ENCODE results near the gene HTRA3. TPM values are rescaled to one million over a fixed set of nuclear protein-coding genes. Genes with fewer than 3 reads are reported as not detected.

Gene HTRA3
- total RNA-seq, 2 experiments from 2014 or later = not detected

GRCh38 chr4:8235224-8235623, 34.3 kb upstream of the HTRA3 start:
- Histone ChIP-seq H2AFZ (ENCODE audit: low read length) (no peak overlapping the region), H4K20me1 (ENCODE audit: insufficient read depth, low read length) (no peaks in the 10 kb centered on the region), H3K79me2 (ENCODE audit: insufficient read depth, low read depth, low read length) (no peaks in the 10 kb centered on the region), H3K27ac (ENCODE audit: low read depth, low read length, poor library complexity, severe bottlenecking) (no peak overlapping the region), H3K4me2 (ENCODE audit: low read length) (no peak overlapping the region), H3K36me3 (ENCODE audit: insufficient read depth, low read length) (no peaks in the 10 kb centered on the region), H3K9me3 (ENCODE audit: low read length) (no peaks in the 10 kb centered on the region), H3K4me3 (ENCODE audit: low read depth, low read length, poor library complexity, severe bottlenecking) (no peak overlapping the region), H3K4me1 (ENCODE audit: insufficient read depth, low read length, poor library complexity, severe bottlenecking) (peaks cover 10% of the 10 kb centered on the region), H3K9me2 (ENCODE audit: insufficient read depth, low read length) (no peaks in the 10 kb centered on the region)
- no TSS peak for BruUV-seq (replicated peaks)
- POLR2A ChIA-PET = interaction anchor here (0.6 kb wide), 1 partner anchor 14 kb away, joined by 3 read pairs; no protein-coding TSS in a partner anchor
- DNase-seq (ENCODE audit: low spot score) = peak; percentile 28
- no peak for TF ChIP-seq CTCF (conservative IDR thresholded peaks at IDR 0.05; ENCODE audit: low read length)
- TF ChIP-seq EZH2phosphoT487 (IDR thresholded peaks at IDR 0.05; ENCODE audit: borderline replicate concordance, low read depth, low read length) = no peak
- intact Hi-C loops (cut with micrococcal nuclease; ENCODE audit: unreplicated experiment) = no loop called here
- CTCF ChIA-PET (ENCODE audit: unreplicated experiment) = interaction anchor here (0.5 kb wide), 1 partner anchor 36 kb away, joined by 3 read pairs; the partner anchor contains the start of gene SH3TC1

DNA sequence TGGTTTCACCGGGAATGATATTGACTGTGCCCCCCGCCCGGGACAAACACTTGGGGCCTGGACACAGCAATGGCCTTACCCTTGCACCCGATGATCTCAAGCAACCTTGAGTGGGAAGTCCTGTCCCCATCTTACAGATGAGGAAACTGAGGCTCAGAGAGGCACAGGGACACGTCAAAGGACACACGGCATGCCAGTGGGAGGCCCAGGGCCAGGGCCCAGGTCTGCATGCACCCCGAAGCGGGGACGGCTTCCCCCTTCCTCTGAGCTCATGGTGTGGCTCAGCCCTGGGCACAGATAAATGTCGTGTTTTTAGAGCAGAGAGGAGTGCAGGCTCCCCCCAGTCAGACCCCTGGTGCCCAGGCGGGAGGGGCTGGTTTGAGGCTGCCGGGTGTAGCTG, 33.9 kb upstream of the HTRA3 start:
- intact Hi-C loops (cut with micrococcal nuclease; ENCODE audit: unreplicated experiment) = no loop called here
- Histone ChIP-seq H3K9me3 (ENCODE audit: low read length) (no peaks in the 10 kb centered on the region), H3K4me3 (ENCODE audit: low read depth, low read length, poor library complexity, severe bottlenecking) (no peak overlapping the region), H3K4me1 (ENCODE audit: insufficient read depth, low read length, poor library complexity, severe bottlenecking) (peaks cover 10% of the 10 kb centered on the region), H3K27ac (ENCODE audit: low read depth, low read length, poor library complexity, severe bottlenecking) (no peak overlapping the region), H3K4me2 (ENCODE audit: low read length) (no peak overlapping the region), H3K79me2 (ENCODE audit: insufficient read depth, low read depth, low read length) (no peaks in the 10 kb centered on the region), H3K36me3 (ENCODE audit: insufficient read depth, low read length) (no peaks in the 10 kb centered on the region), H4K20me1 (ENCODE audit: insufficient read depth, low read length) (no peaks in the 10 kb centered on the region), H2AFZ (ENCODE audit: low read length) (no peak overlapping the region), H3K9me2 (ENCODE audit: insufficient read depth, low read length) (no peaks in the 10 kb centered on the region)
- TF ChIP-seq CTCF (conservative IDR thresholded peaks at IDR 0.05; ENCODE audit: low read length) (no peak), EZH2phosphoT487 (IDR thresholded peaks at IDR 0.05; ENCODE audit: borderline replicate concordance, low read depth, low read length) (no peak)
- ChIA-PET CTCF (ENCODE audit: unreplicated experiment) (interaction anchor here (0.5 kb wide), 1 partner anchor 37 kb away, joined by 3 read pairs; the partner anchor contains the start of gene SH3TC1), POLR2A (no interaction called here)
- DNase-seq (ENCODE audit: low spot score) = no peak
- BruUV-seq (replicated peaks) = no TSS peak

DNA sequence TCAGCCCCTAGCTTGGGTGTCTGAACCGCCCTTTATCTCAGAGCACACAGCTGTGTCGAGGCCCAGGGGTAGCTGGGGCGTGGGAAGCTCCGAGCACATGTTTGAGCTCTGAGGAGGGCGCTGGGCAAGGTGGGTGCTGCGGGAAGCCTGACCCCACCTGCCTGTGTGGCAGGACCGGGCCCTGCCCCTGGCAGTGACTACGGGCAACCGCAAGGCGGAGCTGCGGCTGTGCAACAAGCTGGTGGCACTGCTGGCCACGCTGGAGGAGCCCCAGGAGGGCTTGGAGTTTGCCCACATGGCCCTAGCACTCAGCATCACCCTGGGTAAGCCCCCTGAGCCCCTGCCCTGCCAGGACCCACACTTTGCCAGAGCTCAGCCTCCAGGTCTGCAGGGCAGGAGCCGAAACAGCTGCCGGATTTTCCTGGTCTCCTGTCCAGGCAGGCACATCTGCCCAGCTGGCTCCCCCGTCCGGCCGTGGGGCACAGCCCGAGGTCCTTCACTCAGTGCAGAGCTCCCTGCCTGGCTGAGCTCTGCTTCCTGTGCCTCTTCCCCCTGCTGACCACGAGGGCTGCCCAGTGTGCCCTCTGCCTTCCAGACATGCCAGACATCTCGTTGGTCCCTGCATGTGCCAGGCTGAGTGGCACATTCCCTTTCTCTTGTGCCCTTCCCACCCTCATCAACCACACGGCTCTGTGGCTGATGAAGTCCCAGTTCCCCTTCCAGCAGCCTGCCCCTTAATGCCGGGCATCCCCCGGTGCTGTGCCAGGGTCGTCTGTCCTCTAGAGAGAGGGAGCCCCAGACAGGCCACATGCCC, 33.2 kb upstream of the HTRA3 start:
- intact Hi-C loops (cut with micrococcal nuclease; ENCODE audit: unreplicated experiment) = no loop called here
- TF ChIP-seq EZH2phosphoT487 (IDR thresholded peaks at IDR 0.05; ENCODE audit: borderline replicate concordance, low read depth, low read length) (no peak), CTCF (conservative IDR thresholded peaks at IDR 0.05; ENCODE audit: low read length) (peak; percentile 44)
- ChIA-PET CTCF (ENCODE audit: unreplicated experiment) (interaction anchor here (0.5 kb wide), 1 partner anchor 37 kb away, joined by 3 read pairs; the partner anchor contains the start of gene SH3TC1), POLR2A (no interaction called here)
- Histone ChIP-seq H3K79me2 (ENCODE audit: insufficient read depth, low read depth, low read length) (no peaks in the 10 kb centered on the region), H2AFZ (ENCODE audit: low read length) (no peak overlapping the region), H3K4me3 (ENCODE audit: low read depth, low read length, poor library complexity, severe bottlenecking) (no peak overlapping the region), H3K36me3 (ENCODE audit: insufficient read depth, low read length) (no peaks in the 10 kb centered on the region), H3K4me1 (ENCODE audit: insufficient read depth, low read length, poor library complexity, severe bottlenecking) (peaks cover 10% of the 10 kb centered on the region), H3K9me3 (ENCODE audit: low read length) (no peaks in the 10 kb centered on the region), H3K9me2 (ENCODE audit: insufficient read depth, low read length) (no peaks in the 10 kb centered on the region), H3K27ac (ENCODE audit: low read depth, low read length, poor library complexity, severe bottlenecking) (no peak overlapping the region), H4K20me1 (ENCODE audit: insufficient read depth, low read length) (no peaks in the 10 kb centered on the region), H3K4me2 (ENCODE audit: low read length) (no peak overlapping the region)
- DNase-seq (ENCODE audit: low spot score) = peak; percentile 22
- no TSS peak for BruUV-seq (replicated peaks)
